Activated CD4-positive, alpha-beta T cell treated with anti-CD3 and anti-CD28 coated beads, Interleukin-2, amount 10 ng/mL, durations not matched to agents 7 days and 5 days (primary cell): Measurements from ENCODE around the gene STON1. TPM values are rescaled to one million over a fixed set of nuclear protein-coding genes. Genes with fewer than 3 reads are reported as not detected.
A peak's percentile ranks its signal among the peaks of the same experiment; 100 is the strongest.
"Not testable (repeated sequence)": the region's sequence is repeated elsewhere in the genome, so short reads cannot be mapped to it uniquely, and the experiment has no call there.

Experiments used
- CTCF ChIA-PET: fragments of 350-600 bp; sonication (Branson Sonifier 250); formaldehyde crosslinking; loops from one replicate; lab custom pipeline; 2021; ENCODE audit warnings: antibody characterized with exemption; lab: Charles Lee
- POLR2A ChIA-PET: fragments of 350-600 bp; sonication (Branson Sonifier 250); formaldehyde crosslinking; loops from one replicate; lab custom pipeline; 2021; ENCODE audit warnings: antibody characterized with exemption; lab: Charles Lee
- DNase-seq: peaks from one replicate; pipeline ENCODE4 v3.0.0-alpha.2; 2020
- H3K27ac Mint-ChIP-seq: one replicate; pipeline ENCODE4 v1.8.0; 2021; ENCODE audit warnings: mild to moderate bottlenecking, moderate library complexity, mixed read lengths
- H3K27me3 Mint-ChIP-seq: one replicate; pipeline ENCODE4 v1.8.0; 2021; ENCODE audit warnings: mixed read lengths
- H3K36me3 Mint-ChIP-seq: one replicate; pipeline ENCODE4 v1.8.0; 2021; ENCODE audit warnings: low read depth, mixed read lengths
- H3K4me1 Mint-ChIP-seq: one replicate; pipeline ENCODE4 v1.8.0; 2021; ENCODE audit warnings: mixed read lengths
- H3K4me3 Mint-ChIP-seq: one replicate; pipeline ENCODE4 v1.8.0; 2021; ENCODE audit warnings: mild to moderate bottlenecking, moderate library complexity, mixed read lengths
- H3K9me3 Mint-ChIP-seq: one replicate; pipeline ENCODE4 v1.8.0; 2021; ENCODE audit warnings: mixed read lengths
- total RNA-seq, 2 experiments: library from RNA; stranded (reverse); gene quantifications; one replicate each; pipeline ENCODE4 v1.2.3, GENCODE V29; 2021

Gene STON1
- total RNA-seq, 2 experiments from 2014 or later: 1.9 to 2.1 TPM

GRCh38 chr2:48510329-48510728, 19.6 kb upstream of the STON1 start:
- Mint-ChIP-seq H3K4me1 (peaks cover 27% of the 10 kb centered on the region), H3K27ac (peak overlapping the region; percentile 47), H3K36me3 (peaks cover 61% of the 10 kb centered on the region), H3K4me3 (no peak overlapping the region), H3K9me3 (no peaks in the 10 kb centered on the region), H3K27me3 (no peaks in the 10 kb centered on the region)
- CTCF ChIA-PET: interaction anchor here (1.5 kb wide), 1 partner anchor 15 kb away, joined by 4 read pairs; no protein-coding TSS in a partner anchor
- no peak for DNase-seq
- POLR2A ChIA-PET: no interaction called here

- Mint-ChIP-seq H3K36me3 (peaks cover 67% of the 10 kb centered on the region), H3K27me3 (no peaks in the 10 kb centered on the region), H3K9me3 (no peaks in the 10 kb centered on the region), H3K4me1 (peaks cover 27% of the 10 kb centered on the region), H3K4me3 (no peak overlapping the region), H3K27ac (no peak overlapping the region)
- ChIA-PET CTCF (no interaction called here), POLR2A (no interaction called here)
- no peak for DNase-seq
These were observed 18.0 kb upstream of the STON1 start for GRCh38 chr2:48511849-48512470.

GRCh38 chr2:48512571-48512970, 17.4 kb upstream of the STON1 start:
- DNase-seq: no peak
- Mint-ChIP-seq H3K27ac (no peak overlapping the region), H3K36me3 (peaks cover 67% of the 10 kb centered on the region), H3K4me3 (no peak overlapping the region), H3K9me3 (no peaks in the 10 kb centered on the region), H3K4me1 (peaks cover 24% of the 10 kb centered on the region), H3K27me3 (no peaks in the 10 kb centered on the region)
- CTCF ChIA-PET: interaction anchor here (0.6 to 1.2 kb wide), 2 partner anchors 376 to 667 kb away, joined by 4 read pairs; no protein-coding TSS in a partner anchor
- POLR2A ChIA-PET: interaction anchor here (0.6 kb wide), 1 partner anchor 799 kb away, joined by 3 read pairs; no protein-coding TSS in a partner anchor

- peaks cover 11% of the 10 kb centered on the region for H3K4me1 Mint-ChIP-seq
- H3K27ac Mint-ChIP-seq: no peak overlapping the region
- CTCF ChIA-PET: interaction anchor here (0.9 to 1.0 kb wide), 2 partner anchors 11 to 16 kb away, joined by 3 read pairs; no protein-coding TSS in a partner anchor
- no peak overlapping the region for H3K4me3 Mint-ChIP-seq
- H3K9me3 Mint-ChIP-seq: no peaks in the 10 kb centered on the region
- H3K27me3 Mint-ChIP-seq: no peaks in the 10 kb centered on the region
- peaks cover 68% of the 10 kb centered on the region for H3K36me3 Mint-ChIP-seq
- POLR2A ChIA-PET: no interaction called here
- DNase-seq: no peak
These were observed 15.5 kb upstream of the STON1 start for GRCh38 chr2:48514348-48515003.

- Mint-ChIP-seq H3K4me1 (peaks cover under 1% of the 10 kb centered on the region), H3K27ac (peak overlapping the region; percentile 48), H3K36me3 (peaks cover 68% of the 10 kb centered on the region), H3K9me3 (no peaks in the 10 kb centered on the region), H3K4me3 (no peak overlapping the region), H3K27me3 (no peaks in the 10 kb centered on the region)
- CTCF ChIA-PET: interaction anchor here (1.1 kb wide), 1 partner anchor 9 kb away, joined by 5 read pairs; no protein-coding TSS in a partner anchor
- POLR2A ChIA-PET: no interaction called here
- no peak for DNase-seq
These were observed 14.4 kb upstream of the STON1 start for GRCh38 chr2:48515513-48515985.

GRCh38 chr2:48519593-48519992, 10.4 kb upstream of the STON1 start:
- H3K27me3 Mint-ChIP-seq: no peaks in the 10 kb centered on the region
- peaks cover 55% of the 10 kb centered on the region for H3K36me3 Mint-ChIP-seq
- ChIA-PET CTCF (no interaction called here), POLR2A (no interaction called here)
- no peaks in the 10 kb centered on the region for H3K4me1 Mint-ChIP-seq
- no peaks in the 10 kb centered on the region for H3K9me3 Mint-ChIP-seq
- DNase-seq: no peak
- no peak overlapping the region for H3K27ac Mint-ChIP-seq
- no peak overlapping the region for H3K4me3 Mint-ChIP-seq

GRCh38 chr2:48524756-48525155, 5.2 kb upstream of the STON1 start:
- ChIA-PET POLR2A (interaction anchor here (0.6 kb wide), 1 partner anchor 13 kb away, joined by 6 read pairs; no protein-coding TSS in a partner anchor), CTCF (interaction anchor here (0.6 to 1.7 kb wide), 3 partner anchors 8 to 1176 kb away, joined by 3 to 4 read pairs (median 3); no protein-coding TSS in a partner anchor)
- peaks cover 24% of the 10 kb centered on the region for H3K36me3 Mint-ChIP-seq
- H3K4me1 Mint-ChIP-seq, DNase-seq, H3K9me3 Mint-ChIP-seq, H3K27ac Mint-ChIP-seq, H3K27me3 Mint-ChIP-seq, H3K4me3 Mint-ChIP-seq: not testable (repeated sequence)

- CTCF ChIA-PET: interaction anchor here (0.6 to 1.7 kb wide), 3 partner anchors 9 to 14 kb away, joined by 3 to 4 read pairs (median 3); no protein-coding TSS in a partner anchor
- peaks cover 24% of the 10 kb centered on the region for H3K36me3 Mint-ChIP-seq
- POLR2A ChIA-PET: interaction anchor here (0.6 kb wide), 1 partner anchor 12 kb away, joined by 6 read pairs; no protein-coding TSS in a partner anchor
- peaks cover 9% of the 10 kb centered on the region for H3K4me1 Mint-ChIP-seq
- H3K27ac Mint-ChIP-seq: no peak overlapping the region
- no peak for DNase-seq
- H3K27me3 Mint-ChIP-seq: peaks cover 4% of the 10 kb centered on the region
- H3K4me3 Mint-ChIP-seq: no peak overlapping the region
- no peaks in the 10 kb centered on the region for H3K9me3 Mint-ChIP-seq
These were observed 4.5 kb upstream of the STON1 start for GRCh38 chr2:48525269-48525943.

- DNase-seq: no peak
- ChIA-PET CTCF (no interaction called here), POLR2A (no interaction called here)
- peaks cover 16% of the 10 kb centered on the region for H3K4me1 Mint-ChIP-seq
- H3K27ac Mint-ChIP-seq: no peak overlapping the region
- peaks cover 14% of the 10 kb centered on the region for H3K27me3 Mint-ChIP-seq
- peaks cover 11% of the 10 kb centered on the region for H3K36me3 Mint-ChIP-seq
- H3K4me3 Mint-ChIP-seq: no peak overlapping the region
- H3K9me3 Mint-ChIP-seq: no peaks in the 10 kb centered on the region
These were observed 2.6 kb upstream of the STON1 start for GRCh38 chr2:48527226-48527885.

GRCh38 chr2:48528431-48528830, 1.5 kb upstream of the STON1 start:
- H3K27me3 Mint-ChIP-seq: peaks cover 14% of the 10 kb centered on the region
- ChIA-PET CTCF (no interaction called here), POLR2A (no interaction called here)
- peaks cover 16% of the 10 kb centered on the region for H3K4me1 Mint-ChIP-seq
- no peaks in the 10 kb centered on the region for H3K9me3 Mint-ChIP-seq
- peaks cover 11% of the 10 kb centered on the region for H3K36me3 Mint-ChIP-seq
- H3K4me3 Mint-ChIP-seq: peak overlapping the region; percentile 33
- no peak overlapping the region for H3K27ac Mint-ChIP-seq
- DNase-seq: no peak

- H3K9me3 Mint-ChIP-seq: no peaks in the 10 kb centered on the region
- ChIA-PET CTCF (no interaction called here), POLR2A (no interaction called here)
- H3K4me3 Mint-ChIP-seq: peak overlapping the region; percentile 41
- DNase-seq: no peak
- peaks cover 16% of the 10 kb centered on the region for H3K4me1 Mint-ChIP-seq
- H3K27me3 Mint-ChIP-seq: peaks cover 14% of the 10 kb centered on the region
- no peak overlapping the region for H3K27ac Mint-ChIP-seq
- H3K36me3 Mint-ChIP-seq: peaks cover 9% of the 10 kb centered on the region
These were observed 760 bp upstream of the STON1 start for GRCh38 chr2:48529194-48529593.

GRCh38 chr2:48529676-48530032, 300 bp upstream of the STON1 start:
- peaks cover 6% of the 10 kb centered on the region for H3K36me3 Mint-ChIP-seq
- H3K9me3 Mint-ChIP-seq: no peaks in the 10 kb centered on the region
- peaks cover 14% of the 10 kb centered on the region for H3K27me3 Mint-ChIP-seq
- DNase-seq: no peak
- peak overlapping the region; percentile 79 for H3K4me3 Mint-ChIP-seq
- H3K27ac Mint-ChIP-seq: peak overlapping the region; percentile 69
- peaks cover 16% of the 10 kb centered on the region for H3K4me1 Mint-ChIP-seq
- ChIA-PET POLR2A (no interaction called here), CTCF (no interaction called here)
